NT2/D1 (cell line): ENCODE measurements around the gene ALPI.
"Not testable (repeated sequence)": the region's sequence is repeated elsewhere in the genome, so short reads cannot be mapped to it uniquely, and the experiment has no call there.

Source experiments
- SUZ12 ChIP-seq: IDR thresholded peaks from 2 replicates; pipeline ENCODE4 v1.6.1; 2011; ENCODE audit not compliant: insufficient read length, insufficient read depth; ENCODE audit errors: extremely low read depth
- ZNF274 ChIP-seq: IDR thresholded peaks from 2 replicates; pipeline ENCODE4 v1.6.1; 2011; ENCODE audit warnings: mild to moderate bottlenecking, low read depth, low read length

- TF ChIP-seq SUZ12, ZNF274: not testable (repeated sequence)
Observed at GRCh38 chr2:232407428-232408150, 48.4 kb upstream of the ALPI start.
